Thyroid gland (tissue), 4 donors: Measurements from ENCODE around the gene TRPM7.

Experiments used
- POLR2A ChIP-seq, 2 donors: fragments of 450-650 bp; IDR thresholded peaks; one replicate each; pipeline ENCODE4 v1.6.1; 2017; ENCODE audit warnings: antibody characterized with exemption in 2 of 2, mild to moderate bottlenecking in 2 of 2, moderate library complexity in 1 of 2
- TF ChIP-seq, protein P1 (sequence below), 6 experiments: fragments of 200-600 bp in 3 of 6; fragments of 450-650 bp in 3 of 6; sonication (generic) in 3 of 6; IDR thresholded peaks; one replicate each; pipeline ENCODE4 v1.5.1; 2016 to 2019; ENCODE audit warnings: antibody characterized with exemption in 6 of 6, mild to moderate bottlenecking in 2 of 6, inconsistent platforms in 1 of 6, moderate library complexity in 1 of 6

DNA sequence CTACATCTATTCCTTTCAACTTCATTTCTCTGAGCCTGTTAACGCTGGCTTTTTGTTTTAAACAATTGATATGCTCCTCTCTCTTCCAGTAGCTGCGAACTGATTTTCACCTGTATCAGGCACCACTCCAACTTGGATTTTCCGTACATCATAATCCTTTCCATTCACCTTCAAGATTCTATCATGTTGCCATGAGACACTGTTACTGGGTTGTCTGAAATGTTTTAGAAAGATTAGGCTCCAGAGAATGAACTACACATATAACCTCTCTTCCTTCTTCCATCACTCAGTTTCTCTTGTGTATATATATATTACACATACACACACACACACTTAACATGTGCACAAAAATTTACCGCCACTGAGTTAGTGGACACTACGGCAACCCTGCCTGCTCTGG is 140.0 kb downstream of the TRPM7 start, which contains the start of gene USP50:
- TF ChIP-seq, protein P1, sequence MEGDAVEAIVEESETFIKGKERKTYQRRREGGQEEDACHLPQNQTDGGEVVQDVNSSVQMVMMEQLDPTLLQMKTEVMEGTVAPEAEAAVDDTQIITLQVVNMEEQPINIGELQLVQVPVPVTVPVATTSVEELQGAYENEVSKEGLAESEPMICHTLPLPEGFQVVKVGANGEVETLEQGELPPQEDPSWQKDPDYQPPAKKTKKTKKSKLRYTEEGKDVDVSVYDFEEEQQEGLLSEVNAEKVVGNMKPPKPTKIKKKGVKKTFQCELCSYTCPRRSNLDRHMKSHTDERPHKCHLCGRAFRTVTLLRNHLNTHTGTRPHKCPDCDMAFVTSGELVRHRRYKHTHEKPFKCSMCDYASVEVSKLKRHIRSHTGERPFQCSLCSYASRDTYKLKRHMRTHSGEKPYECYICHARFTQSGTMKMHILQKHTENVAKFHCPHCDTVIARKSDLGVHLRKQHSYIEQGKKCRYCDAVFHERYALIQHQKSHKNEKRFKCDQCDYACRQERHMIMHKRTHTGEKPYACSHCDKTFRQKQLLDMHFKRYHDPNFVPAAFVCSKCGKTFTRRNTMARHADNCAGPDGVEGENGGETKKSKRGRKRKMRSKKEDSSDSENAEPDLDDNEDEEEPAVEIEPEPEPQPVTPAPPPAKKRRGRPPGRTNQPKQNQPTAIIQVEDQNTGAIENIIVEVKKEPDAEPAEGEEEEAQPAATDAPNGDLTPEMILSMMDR (IDR thresholded peaks at IDR 0.05) = no peak
- TF ChIP-seq POLR2A (IDR thresholded peaks at IDR 0.05) = no peak
